ENCODE data around the gene UBIAD1.

- TF ChIP-seq FOXK2 (IDR thresholded peaks at IDR 0.05) (no peak), HDGF (IDR thresholded peaks at IDR 0.05; ENCODE audit: borderline replicate concordance) (no peak), PKNOX1 (IDR thresholded peaks at IDR 0.05) (no peak), BHLHE40 (IDR thresholded peaks at IDR 0.05; ENCODE audit: borderline replicate concordance) (no peak), FOXM1 (IDR thresholded peaks at IDR 0.05; ENCODE audit: borderline replicate concordance) (no peak), CTBP1 (IDR thresholded peaks at IDR 0.05; ENCODE audit: borderline replicate concordance) (no peak), FOXA1 (IDR thresholded peaks at IDR 0.05) (no peak), SP1 (IDR thresholded peaks at IDR 0.05) (no peak), TARDBP (IDR thresholded peaks at IDR 0.05) (no peak), ZNF384 (IDR thresholded peaks at IDR 0.05) (no peak), ELF4 (IDR thresholded peaks at IDR 0.05) (no peak), SUZ12 (IDR thresholded peaks at IDR 0.05) (no peak), ARNT (IDR thresholded peaks at IDR 0.05) (no peak), NFRKB (IDR thresholded peaks at IDR 0.05) (no peak)
These were observed 22.9 kb downstream of the UBIAD1 start for GRCh38 chr1:11295905-11296304.
